AG20443 (cell line): ENCODE measurements around the gene SQOR.
A peak's percentile ranks its signal among the peaks of the same experiment; 100 is the strongest.

ENCODE experiments used
- DNase-seq: peaks from one replicate; pipeline ENCODE4 v3.0.0; 2012; ENCODE audit warnings: low spot score, mixed read lengths

The SQOR gene

GRCh38 chr15:45634432-45635190, at the start of gene SQOR:
SQOR (plus strand) TSS chr15:45635029; CDS start chr15:45658924, 23,895 bp downstream.
- peak; percentile 82 for DNase-seq

GRCh38 chr15:45585069-45585791, 49.6 kb upstream of the SQOR start:
- DNase-seq: no peak

GRCh38 chr15:45586125-45586524, 48.7 kb upstream of the SQOR start:
- DNase-seq: no peak

- DNase-seq: no peak
Measured at GRCh38 chr15:45586601-45587094, 48.2 kb upstream of the SQOR start.

- peak; percentile 92 for DNase-seq
Measured at GRCh38 chr15:45587095-45587862, 47.5 kb upstream of the SQOR start, which contains the start of gene BLOC1S6. BLOC1S6 (plus strand) TSS chr15:45587379; CDS start chr15:45587444, 65 bp downstream.

GRCh38 chr15:45587863-45588170, 47.0 kb upstream of the SQOR start:
- no peak for DNase-seq

GRCh38 chr15:45588219-45588875, 46.5 kb upstream of the SQOR start:
- no peak for DNase-seq

- no peak for DNase-seq
Measured at GRCh38 chr15:45589256-45589655, 45.6 kb upstream of the SQOR start.

GRCh38 chr15:45594319-45594718, 40.5 kb upstream of the SQOR start:
- DNase-seq: no peak

GRCh38 chr15:45594835-45595530, 39.8 kb upstream of the SQOR start:
- no peak for DNase-seq

- no peak for DNase-seq
Measured at GRCh38 chr15:45603881-45604280, 30.9 kb upstream of the SQOR start.

- no peak for DNase-seq
Measured at GRCh38 chr15:45604326-45604725, 30.5 kb upstream of the SQOR start.

- DNase-seq: no peak
Measured at GRCh38 chr15:45606413-45606812, 28.4 kb upstream of the SQOR start.

GRCh38 chr15:45606841-45607240, 28.0 kb upstream of the SQOR start:
- DNase-seq: no peak

GRCh38 chr15:45611305-45611704, 23.5 kb upstream of the SQOR start:
- peak; percentile 28 for DNase-seq

GRCh38 chr15:45612790-45613415, 21.9 kb upstream of the SQOR start:
- peak; percentile 32 for DNase-seq

GRCh38 chr15:45616901-45617323, 17.9 kb upstream of the SQOR start:
- DNase-seq: no peak

- DNase-seq: no peak
Measured at GRCh38 chr15:45618813-45619212, 16.0 kb upstream of the SQOR start.

- DNase-seq: no peak
Measured at GRCh38 chr15:45628136-45628535, 6.7 kb upstream of the SQOR start.

- DNase-seq: peak; percentile 89
Measured at GRCh38 chr15:45630917-45631691, 3.7 kb upstream of the SQOR start.
